GM12878 (cell line): ENCODE results near the gene CLSTN2. TPM values are rescaled to one million over a fixed set of nuclear protein-coding genes. Genes with fewer than 3 reads are reported as not detected.

Source experiments
- ATAC-seq: fragments of 200-7000 bp; cut with Tn5 transposase; 3 replicates; pipeline ENCODE4 v1.9.1; 2020; ENCODE audit warnings: mild to moderate bottlenecking, moderate library complexity
- BruUV-seq: library from RNA; stranded (reverse); fragments of 400-500 nt; replicated peaks from 2 replicates; lab custom pipeline; 2021; lab: Mats Ljungman, UMichigan
- CTCF ChIA-PET: fragments of 300-600 bp; sonication (Branson Sonifier 250); formaldehyde crosslinking; extraction: SDS; loops from one replicate; lab custom pipeline; 2021; ENCODE audit warnings: inconsistent platforms; lab: Yijun Ruan, JAX
- POLR2A ChIA-PET: fragments of 350-600 bp; formaldehyde crosslinking; extraction: SDS; loops from one replicate; lab custom pipeline; 2021; ENCODE audit warnings: inconsistent platforms; lab: Charles Lee
- RAD21 ChIA-PET: fragments of 300-600 bp; sonication (Branson Sonifier 250); formaldehyde crosslinking; loops from one replicate; lab custom pipeline; 2023; ENCODE audit warnings: antibody characterized with exemption; ENCODE audit not compliant: unreplicated experiment; lab: Charles Lee
- SMC1A ChIA-PET: fragments of 300-600 bp; sonication (Branson Sonifier 250); formaldehyde crosslinking; loops from one replicate; lab custom pipeline; 2023; ENCODE audit not compliant: unreplicated experiment, uncharacterized antibody; lab: Charles Lee
- DNase-seq: peaks from one replicate; pipeline ENCODE4 v3.0.0-alpha.2; 2011; ENCODE audit warnings: low read depth, low spot score
- FAIRE-seq: peaks from 3 replicates; lab custom pipeline; 2011; peaks lifted over from hg19 to GRCh38; lab: Jason Lieb, UNC
- H2AFZ ChIP-seq: 2 replicates; pipeline ENCODE4 v1.6.0; 2011; ENCODE audit warnings: low read depth, low read length, control low read depth; ENCODE audit not compliant: control insufficient read depth
- H3K27ac ChIP-seq: 2 replicates; pipeline ENCODE4 v1.5.1; 2011; ENCODE audit warnings: control low read depth; ENCODE audit not compliant: control insufficient read depth, insufficient read depth
- H3K27me3 ChIP-seq, 2 experiments: replicated peaks in 1 of 2; 2 replicates each; pipeline versions ENCODE4 v1.6.0 to v1.6.1; 2011; ENCODE audit warnings: low read length in 1 of 2; ENCODE audit not compliant: control insufficient read depth in 2 of 2, insufficient read depth in 2 of 2
- H3K36me3 ChIP-seq, 2 experiments: 2 replicates each; pipeline ENCODE4 v1.5.1; 2011; ENCODE audit warnings: low read length in 1 of 2; ENCODE audit not compliant: control insufficient read depth in 2 of 2, insufficient read depth in 2 of 2
- H3K4me1 ChIP-seq: 2 replicates; pipeline ENCODE4 v1.6.1; 2011; ENCODE audit warnings: mild to moderate bottlenecking, low read length, moderate library complexity, mixed read lengths; ENCODE audit not compliant: control insufficient read depth, insufficient read depth
- H3K4me2 ChIP-seq: 2 replicates; pipeline ENCODE4 v1.6.0; 2011; ENCODE audit warnings: control low read depth; ENCODE audit not compliant: control insufficient read depth, insufficient read depth
- H3K4me3 ChIP-seq: fragments of 200-600 bp; sonication (generic); 2 replicates; pipeline ENCODE4 v1.5.1; 2016
- H3K79me2 ChIP-seq: 2 replicates; pipeline ENCODE4 v1.6.0; 2011; ENCODE audit warnings: low read length; ENCODE audit not compliant: control insufficient read depth, insufficient read depth
- H3K9ac ChIP-seq: 2 replicates; pipeline ENCODE4 v1.8.0; 2011; ENCODE audit warnings: low read length, control low read depth, mixed read lengths; ENCODE audit not compliant: control insufficient read depth, insufficient read depth
- H3K9me3 ChIP-seq: replicated peaks from 3 replicates; pipeline ENCODE4 v1.5.1; 2011; ENCODE audit warnings: mild to moderate bottlenecking, low read length; ENCODE audit not compliant: control insufficient read depth, insufficient read depth
- H4K20me1 ChIP-seq: 2 replicates; pipeline ENCODE4 v1.6.0; 2011; ENCODE audit not compliant: control insufficient read depth, insufficient read depth
- IKZF1 ChIP-seq: fragments of 450-650 bp; conservative IDR thresholded peaks from 2 replicates; pipeline ENCODE4 v1.6.1; 2017; ENCODE audit warnings: antibody characterized with exemption, mild to moderate bottlenecking
- IRF4 ChIP-seq: IDR thresholded peaks from 2 replicates; pipeline ENCODE4 v1.6.1; 2011; ENCODE audit warnings: low read depth, low read length
- LARP7 ChIP-seq: fragments of 450-650 bp; IDR thresholded peaks from 2 replicates; pipeline ENCODE4 v1.6.1; 2017; ENCODE audit warnings: mild to moderate bottlenecking
- MTA3 ChIP-seq: IDR thresholded peaks from 2 replicates; pipeline ENCODE4 v1.6.1; 2012; ENCODE audit warnings: low read length, inconsistent platforms, borderline replicate concordance
- POLR2AphosphoS2 ChIP-seq: IDR thresholded peaks from 2 replicates; pipeline ENCODE4 v1.6.1; 2011; ENCODE audit warnings: low read depth, mild to moderate bottlenecking, low read length, improper control_type of control experiment, moderate library complexity
- POU2F2 ChIP-seq: IDR thresholded peaks from 3 replicates; pipeline ENCODE4 v1.6.1; 2011; ENCODE audit warnings: low read depth, mild to moderate bottlenecking, low read length, borderline replicate concordance
- RAD51 ChIP-seq: fragments of 450-650 bp; IDR thresholded peaks from 2 replicates; pipeline ENCODE4 v1.6.1; 2016; ENCODE audit warnings: moderate library complexity, mild to moderate bottlenecking, inconsistent platforms
- RBBP5 ChIP-seq: fragments of 200-600 bp; sonication (generic); conservative IDR thresholded peaks from 2 replicates; pipeline ENCODE4 v1.6.1; 2016
- RUNX3 ChIP-seq: IDR thresholded peaks from 2 replicates; pipeline ENCODE4 v1.6.1; 2012; ENCODE audit warnings: low read length, inconsistent platforms
- SMAD5 ChIP-seq: IDR thresholded peaks from 2 replicates; pipeline ENCODE4 v1.6.1; 2016; ENCODE audit warnings: antibody characterized with exemption, low read depth
- ZNF207 ChIP-seq: fragments of 450-650 bp; IDR thresholded peaks from 2 replicates; pipeline ENCODE4 v1.6.1; 2014; ENCODE audit warnings: antibody characterized with exemption, mild to moderate bottlenecking, borderline replicate concordance
- ZNF217 ChIP-seq: fragments of 450-650 bp; IDR thresholded peaks from 2 replicates; pipeline ENCODE4 v1.6.1; 2017; ENCODE audit warnings: antibody characterized with exemption, mild to moderate bottlenecking
- WGBS: methylation state at CpG from one replicate; pipeline ENCODE4 v1.1.6; 2016; ENCODE audit warnings: low lambda C conversion rate; ENCODE audit not compliant: insufficient replicate concordance, insufficient coverage; ENCODE audit errors: missing lambda C conversion rate; 5-methylcytosine and 5-hydroxymethylcytosine counted together
- in situ Hi-C: fragments of 300-500 bp; cut with MboI; formaldehyde crosslinking; loops from 9 replicates; pipeline ENCODE4 v1.14.3; 2018; ENCODE audit warnings: mixed read lengths
- intact Hi-C: fragments of 100-400 bp; cut with micrococcal nuclease; formaldehyde crosslinking; loops from one replicate; pipeline ENCODE4 v1.14.2; 2022; ENCODE audit not compliant: unreplicated experiment
- polyA plus RNA-seq, 11 experiments: library from polyadenylated mRNA; depleted of rRNA in 4 of 11; unstranded in 6 of 11; stranded (reverse) in 5 of 11; fragments of >200 nt; fragmentation: Nextera tagmentation in 4 of 11; fragmentation: Illumina TruSeq in 1 of 11; extraction: Ambion mirVana in 4 of 11; extraction: Trizol in 1 of 11; gene quantifications; 1 replicate in 1 of 11; 2 replicates in 10 of 11; pipeline versions ENCODE4 v1.2.1 to v1.2.3, GENCODE V29; 2011 to 2016; ENCODE audit warnings: inconsistent platforms in 2 of 11, missing spikeins in 2 of 11, low read depth in 1 of 11
- total RNA-seq, 4 experiments: library from RNA; depleted of rRNA in 3 of 4; stranded (reverse); fragments of >200 nt in 3 of 4; fragmentation: Illumina TruSeq in 1 of 4; extraction: Trizol in 1 of 4; gene quantifications; 2 replicates each; pipeline versions ENCODE4 v1.2.1 to v1.2.3, GENCODE V29; 2013 to 2021
- TF ChIP-seq, protein P1 (sequence below): IDR thresholded peaks from 2 replicates; pipeline ENCODE4 v1.6.1; 2012; ENCODE audit warnings: mild to moderate bottlenecking, low read depth, low read length

Gene CLSTN2
- total and polyA plus RNA-seq, 10 of the 15 experiments (the other 5 are each of a cell fraction or from before 2014, with no cell fraction given): under 0.01 to 0.10 (median under 0.01) TPM; not detected in 5

GRCh38 chr3:140455521-140456214 lies 520.7 kb downstream of the CLSTN2 start:
- Histone ChIP-seq H3K79me2 (no peaks in the 10 kb centered on the region), H3K27ac (no peak overlapping the region), H4K20me1 (no peaks in the 10 kb centered on the region), H3K9ac (no peak overlapping the region), H2AFZ (no peak overlapping the region), H3K9me3 (no peaks in the 10 kb centered on the region), H3K27me3 (peaks cover 0 to 3% of the 10 kb centered on the region in 2 experiments; a peak in 2 of 4 replicates), H3K4me1 (no peaks in the 10 kb centered on the region), H3K4me2 (no peak overlapping the region), H3K4me3 (no peak overlapping the region), H3K36me3 (no peaks in the 10 kb centered on the region)
- in situ Hi-C loops: no loop called here
- DNase-seq (no peak), ATAC-seq (no peak), FAIRE-seq (no peak)
- WGBS: 13% methylated on average over 5 of the region's 5 CpGs
- ChIA-PET RAD21 (no interaction called here), SMC1A (no interaction called here), POLR2A (no interaction called here), CTCF (no interaction called here)
- TF ChIP-seq RUNX3: no peak
- TF ChIP-seq IKZF1: no peak
- TF ChIP-seq POU2F2: no peak
- TF ChIP-seq RBBP5: no peak
- TF ChIP-seq SMAD5: no peak
- no peak for TF ChIP-seq LARP7
- no peak for TF ChIP-seq ZNF217
- no peak for TF ChIP-seq ZNF207
- TF ChIP-seq POLR2AphosphoS2: no peak
- no peak for TF ChIP-seq IRF4
- TF ChIP-seq, protein P1, sequence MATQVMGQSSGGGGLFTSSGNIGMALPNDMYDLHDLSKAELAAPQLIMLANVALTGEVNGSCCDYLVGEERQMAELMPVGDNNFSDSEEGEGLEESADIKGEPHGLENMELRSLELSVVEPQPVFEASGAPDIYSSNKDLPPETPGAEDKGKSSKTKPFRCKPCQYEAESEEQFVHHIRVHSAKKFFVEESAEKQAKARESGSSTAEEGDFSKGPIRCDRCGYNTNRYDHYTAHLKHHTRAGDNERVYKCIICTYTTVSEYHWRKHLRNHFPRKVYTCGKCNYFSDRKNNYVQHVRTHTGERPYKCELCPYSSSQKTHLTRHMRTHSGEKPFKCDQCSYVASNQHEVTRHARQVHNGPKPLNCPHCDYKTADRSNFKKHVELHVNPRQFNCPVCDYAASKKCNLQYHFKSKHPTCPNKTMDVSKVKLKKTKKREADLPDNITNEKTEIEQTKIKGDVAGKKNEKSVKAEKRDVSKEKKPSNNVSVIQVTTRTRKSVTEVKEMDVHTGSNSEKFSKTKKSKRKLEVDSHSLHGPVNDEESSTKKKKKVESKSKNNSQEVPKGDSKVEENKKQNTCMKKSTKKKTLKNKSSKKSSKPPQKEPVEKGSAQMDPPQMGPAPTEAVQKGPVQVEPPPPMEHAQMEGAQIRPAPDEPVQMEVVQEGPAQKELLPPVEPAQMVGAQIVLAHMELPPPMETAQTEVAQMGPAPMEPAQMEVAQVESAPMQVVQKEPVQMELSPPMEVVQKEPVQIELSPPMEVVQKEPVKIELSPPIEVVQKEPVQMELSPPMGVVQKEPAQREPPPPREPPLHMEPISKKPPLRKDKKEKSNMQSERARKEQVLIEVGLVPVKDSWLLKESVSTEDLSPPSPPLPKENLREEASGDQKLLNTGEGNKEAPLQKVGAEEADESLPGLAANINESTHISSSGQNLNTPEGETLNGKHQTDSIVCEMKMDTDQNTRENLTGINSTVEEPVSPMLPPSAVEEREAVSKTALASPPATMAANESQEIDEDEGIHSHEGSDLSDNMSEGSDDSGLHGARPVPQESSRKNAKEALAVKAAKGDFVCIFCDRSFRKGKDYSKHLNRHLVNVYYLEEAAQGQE: no peak
- TF ChIP-seq MTA3: no peak
- TF ChIP-seq RAD51: no peak
- no TSS peak for BruUV-seq
- intact Hi-C loops: no loop called here
